HepG2 (cell line): Measurements from ENCODE around the gene TOP3B. TPM values are rescaled to one million over a fixed set of nuclear protein-coding genes. Genes with fewer than 3 reads are reported as not detected.

ENCODE experiments used
- AKAP8 ChIP-seq: sonication (generic); formaldehyde crosslinking; IDR thresholded peaks from 2 replicates; pipeline ENCODE4 v1.5.1; 2020; ENCODE audit warnings: mild to moderate bottlenecking, missing genetic modification reagents
- MAF1 ChIP-seq: sonication (generic); formaldehyde crosslinking; IDR thresholded peaks from 2 replicates; pipeline ENCODE4 v1.5.0; 2020; ENCODE audit warnings: missing genetic modification reagents, borderline replicate concordance
- MAX ChIP-seq: IDR thresholded peaks from 2 replicates; pipeline ENCODE4 v1.6.1; 2012; ENCODE audit warnings: inconsistent platforms
- PBX3 ChIP-seq: sonication (generic); formaldehyde crosslinking; IDR thresholded peaks from 2 replicates; pipeline ENCODE4 v1.8.1; 2023; ENCODE audit warnings: missing genetic modification reagents, inconsistent platforms, borderline replicate concordance
- SALL1 ChIP-seq: sonication (generic); formaldehyde crosslinking; IDR thresholded peaks from 2 replicates; pipeline ENCODE4 v1.8.0; 2022; ENCODE audit warnings: mild to moderate bottlenecking, missing genetic modification reagents
- STAG1 ChIP-seq: sonication (generic); formaldehyde crosslinking; IDR thresholded peaks from 2 replicates; pipeline ENCODE4 v1.4.0; 2020; ENCODE audit warnings: missing genetic modification reagents
- TARDBP ChIP-seq: sonication (generic); formaldehyde crosslinking; IDR thresholded peaks from 2 replicates; pipeline ENCODE4 v1.8.0; 2022; ENCODE audit warnings: mild to moderate bottlenecking, missing genetic modification reagents
- THAP7 ChIP-seq: sonication (generic); formaldehyde crosslinking; IDR thresholded peaks from 2 replicates; pipeline ENCODE4 v1.8.1; 2023; ENCODE audit warnings: mild to moderate bottlenecking, missing genetic modification reagents
- THAP9 ChIP-seq: sonication (generic); formaldehyde crosslinking; IDR thresholded peaks from 2 replicates; pipeline ENCODE4; 2020; ENCODE audit warnings: missing genetic modification reagents, mild to moderate bottlenecking, borderline replicate concordance
- ZBTB33 ChIP-seq: sonication (generic); formaldehyde crosslinking; IDR thresholded peaks from 2 replicates; pipeline ENCODE4 v1.4.0; 2020; ENCODE audit warnings: missing genetic modification reagents
- ZBTB38 ChIP-seq: sonication (generic); formaldehyde crosslinking; IDR thresholded peaks from 2 replicates; pipeline ENCODE4 v1.5.1; 2020; ENCODE audit warnings: mild to moderate bottlenecking, missing genetic modification reagents
- ZFP91 ChIP-seq: sonication (generic); formaldehyde crosslinking; IDR thresholded peaks from 2 replicates; pipeline ENCODE4 v1.9.0; 2022; ENCODE audit warnings: missing genetic modification reagents, mild to moderate bottlenecking, borderline replicate concordance
- ZFY ChIP-seq: sonication (generic); formaldehyde crosslinking; IDR thresholded peaks from 2 replicates; pipeline ENCODE4 v1.4.0; 2020; ENCODE audit warnings: missing genetic modification reagents
- ZNF687 ChIP-seq: sonication (generic); formaldehyde crosslinking; IDR thresholded peaks from 2 replicates; pipeline ENCODE4 v1.5.1; 2020; ENCODE audit warnings: mild to moderate bottlenecking, missing genetic modification reagents, moderate library complexity
- polyA plus RNA-seq, 8 experiments: library from polyadenylated mRNA; depleted of rRNA in 3 of 8; stranded (reverse) in 7 of 8; unstranded in 1 of 8; fragments of >200 nt; fragmentation: Illumina TruSeq in 4 of 8; extraction: Trizol in 4 of 8; gene quantifications; 2 replicates each; pipeline versions ENCODE4 v1.2.1 to v1.2.3, GENCODE V29; 2011 to 2016; ENCODE audit warnings: low read depth in 4 of 8, missing spikeins in 1 of 8, mixed read lengths in 1 of 8; ENCODE audit not compliant: insufficient read depth in 1 of 8
- total RNA-seq, 5 experiments: library from RNA; depleted of rRNA; stranded (reverse); fragments of >200 nt; fragmentation: Illumina TruSeq; extraction: Trizol; gene quantifications; 2 replicates each; pipeline ENCODE4 v1.2.3, GENCODE V29; 2016; ENCODE audit warnings: low read depth in 1 of 5

TOP3B gene
- total and polyA plus RNA-seq, 2 of the 13 experiments (the other 11 are each of a cell fraction or from before 2014, with no cell fraction given), result 28.5 to 29.7 TPM

- TF ChIP-seq AKAP8 (CRISPR knock-in tag) (peak; percentile 62; the same call in 1 of the 2 replicates), ZFY (CRISPR knock-in tag) (0 out of 2 replicates have a peak, but pooled peaks have one; percentile 17), ZNF687 (CRISPR knock-in tag) (peak; percentile 69), TARDBP (no peak), PBX3 (no peak), THAP9 (peak; percentile 67; the same call in 1 of the 2 replicates), ZBTB38 (CRISPR knock-in tag) (0 out of 2 replicates have a peak, but pooled peaks have one; percentile 48), ZBTB33 (CRISPR knock-in tag) (no peak), MAX (0 out of 2 replicates have a peak, but pooled peaks have one; percentile 28), MAF1 (CRISPR knock-in tag) (no peak), STAG1 (CRISPR knock-in tag) (peak; percentile 30; the same call in 1 of the 2 replicates), ZFP91 (CRISPR knock-in tag) (0 out of 2 replicates have a peak, but pooled peaks have one; percentile 38), SALL1 (CRISPR knock-in tag) (peak; percentile 29; the same call in 1 of the 2 replicates), THAP7 (CRISPR knock-in tag) (0 out of 2 replicates have a peak, but pooled peaks have one; percentile 33)
Observed at GRCh38 chr22:21917181-21917958, 65.2 kb downstream of the TOP3B start (continued).
